H1 (cell line): ENCODE results near the gene ECT2L.
"Not testable (repeated sequence)": the region's sequence is repeated elsewhere in the genome, so short reads cannot be mapped to it uniquely, and the experiment has no call there.

Experiments used
- CREB1 ChIP-seq: IDR thresholded peaks from 2 replicates; pipeline ENCODE4 v1.6.1; 2012; ENCODE audit warnings: inconsistent platforms
- CTCF ChIP-seq, 3 experiments: IDR thresholded peaks; 1 replicate in 2 of 3; 2 replicates in 1 of 3; pipeline versions ENCODE4 v1.5.1 to v1.6.1; 2011; ENCODE audit warnings: low read length in 3 of 3, mild to moderate bottlenecking in 3 of 3, inconsistent platforms in 2 of 3, low read depth in 1 of 3, moderate library complexity in 1 of 3; ENCODE audit not compliant: insufficient read depth in 1 of 3; ENCODE audit errors: control extremely low read depth in 1 of 3
- E2F6 ChIP-seq: IDR thresholded peaks from 2 replicates; pipeline ENCODE4 v1.6.1; 2012; ENCODE audit warnings: inconsistent platforms
- EZH2 ChIP-seq: fragments of 200-600 bp; sonication (generic); IDR thresholded peaks from 2 replicates; pipeline ENCODE4 v1.7.1; 2012; ENCODE audit warnings: low read depth, mild to moderate bottlenecking, moderate library complexity, low read length, inconsistent platforms; ENCODE audit not compliant: severe bottlenecking
- JUND ChIP-seq: IDR thresholded peaks from 2 replicates; pipeline ENCODE4 v1.6.1; 2011; ENCODE audit warnings: mild to moderate bottlenecking, improper control_type of control experiment, low read length
- MAFK ChIP-seq: IDR thresholded peaks from 2 replicates; pipeline ENCODE4 v1.6.1; 2012; ENCODE audit warnings: low read depth, mild to moderate bottlenecking, improper control_type of control experiment, low read length
- MAX ChIP-seq: IDR thresholded peaks from 2 replicates; pipeline ENCODE4 v1.6.1; 2012; ENCODE audit warnings: inconsistent platforms
- POLR2A ChIP-seq, 2 experiments: IDR thresholded peaks; 1 replicate in 1 of 2; 2 replicates in 1 of 2; pipeline ENCODE4 v1.6.1; 2011; ENCODE audit warnings: low read depth in 2 of 2, low read length in 2 of 2, mild to moderate bottlenecking in 2 of 2; ENCODE audit errors: control extremely low read depth in 1 of 2
- POLR2AphosphoS5 ChIP-seq: IDR thresholded peaks from 2 replicates; pipeline ENCODE4 v1.6.1; 2011; ENCODE audit warnings: low read depth, low read length
- RFX5 ChIP-seq: IDR thresholded peaks from 2 replicates; pipeline ENCODE4 v1.6.1; 2011; ENCODE audit warnings: low read depth, low read length, improper control_type of control experiment, borderline replicate concordance
- SP2 ChIP-seq: IDR thresholded peaks from 2 replicates; pipeline ENCODE4 v1.6.1; 2012; ENCODE audit warnings: mild to moderate bottlenecking, low read length, inconsistent platforms
- TAF7 ChIP-seq: optimal IDR thresholded peaks from 2 replicates; pipeline ENCODE3; 2011; ENCODE audit warnings: low read depth, mild to moderate bottlenecking, inconsistent platforms, low read length, moderate library complexity, borderline replicate concordance
- TEAD4 ChIP-seq: IDR thresholded peaks from 2 replicates; pipeline ENCODE4 v1.6.1; 2012; ENCODE audit warnings: low read depth, low read length, inconsistent platforms, mixed read lengths
- ZNF274 ChIP-seq: IDR thresholded peaks from 2 replicates; pipeline ENCODE4 v1.7.0; 2012; ENCODE audit warnings: low read length, borderline replicate concordance; ENCODE audit errors: extremely low read depth

- not testable (repeated sequence) for TF ChIP-seq CTCF (IDR thresholded peaks at IDR 0.05; ENCODE audit: control extremely low read depth in 1 of 3, insufficient read depth in 1 of 3, low read depth in 1 of 3, low read length in 3 of 3); MAFK; EZH2; JUND; POLR2AphosphoS5; SP2; POLR2A (IDR thresholded peaks at IDR 0.05; ENCODE audit: control extremely low read depth in 1 of 2, low read depth in 2 of 2, low read length in 2 of 2); ZNF274; MAX; CREB1; TEAD4; E2F6; TAF7; RFX5
Observed at GRCh38 chr6:138936873-138937272, 141.0 kb downstream of the ECT2L start.
